Measurements from ENCODE around the gene RNF144B. TPM values are rescaled to one million over a fixed set of nuclear protein-coding genes. Genes with fewer than 3 reads are reported as not detected.

The RNF144B gene
- total and polyA plus RNA-seq, 2 of the 13 experiments (the other 11 are each of a cell fraction or from before 2014, with no cell fraction given): 1.8 to 4.3 TPM

GRCh38 chr6:18387061-18387721 is at the start of gene RNF144B (continued):
- TF ChIP-seq E2F2 (CRISPR knock-in tag; IDR thresholded peaks at IDR 0.05; ENCODE audit: borderline replicate concordance) (no peak), PAF1 (CRISPR knock-in tag; IDR thresholded peaks at IDR 0.05) (no peak), ZSCAN5A (CRISPR knock-in tag; IDR thresholded peaks at IDR 0.05; ENCODE audit: borderline replicate concordance) (peak; percentile 35; the same call in 1 of the 2 replicates), TIGD3 (CRISPR knock-in tag; IDR thresholded peaks at IDR 0.05; ENCODE audit: borderline replicate concordance) (no peak), ZNF646 (CRISPR knock-in tag; IDR thresholded peaks at IDR 0.05) (no peak), ZFX (CRISPR knock-in tag; IDR thresholded peaks at IDR 0.05; ENCODE audit: low read depth) (peak; percentile 66; the same call in 1 of the 2 replicates), KLF11 (CRISPR knock-in tag; IDR thresholded peaks at IDR 0.05) (no peak), MYC (CRISPR knock-in tag; IDR thresholded peaks at IDR 0.05; ENCODE audit: borderline replicate concordance) (peak; percentile 88), SP2 (CRISPR knock-in tag; IDR thresholded peaks at IDR 0.05) (no peak), ZNF773 (CRISPR knock-in tag; IDR thresholded peaks at IDR 0.05; ENCODE audit: borderline replicate concordance) (no peak), SNAPC5 (CRISPR knock-in tag; IDR thresholded peaks at IDR 0.05; ENCODE audit: borderline replicate concordance) (no peak), FOXK1 (CRISPR knock-in tag; IDR thresholded peaks at IDR 0.05; ENCODE audit: borderline replicate concordance, low read depth) (peak; percentile 77; the same call in 1 of the 2 replicates), ZNF205 (CRISPR knock-in tag; IDR thresholded peaks at IDR 0.05) (no peak), MLXIP (CRISPR knock-in tag; IDR thresholded peaks at IDR 0.05; ENCODE audit: borderline replicate concordance) (no peak), RARA (CRISPR knock-in tag; IDR thresholded peaks at IDR 0.05) (peak; percentile 55)
